SIG-M5 treated with dmso at 0.1 percent for 504 hours (cell line): Measurements from ENCODE around the gene ADGRL3.
"Not testable (repeated sequence)": the region's sequence is repeated elsewhere in the genome, so short reads cannot be mapped to it uniquely, and the experiment has no call there.

Experiments used
- DNase-seq: peaks from one replicate; lab custom pipeline; 2025; ENCODE audit not compliant: unreplicated experiment; lab: John Stamatoyannopoulos, UW

ADGRL3 gene

DNA sequence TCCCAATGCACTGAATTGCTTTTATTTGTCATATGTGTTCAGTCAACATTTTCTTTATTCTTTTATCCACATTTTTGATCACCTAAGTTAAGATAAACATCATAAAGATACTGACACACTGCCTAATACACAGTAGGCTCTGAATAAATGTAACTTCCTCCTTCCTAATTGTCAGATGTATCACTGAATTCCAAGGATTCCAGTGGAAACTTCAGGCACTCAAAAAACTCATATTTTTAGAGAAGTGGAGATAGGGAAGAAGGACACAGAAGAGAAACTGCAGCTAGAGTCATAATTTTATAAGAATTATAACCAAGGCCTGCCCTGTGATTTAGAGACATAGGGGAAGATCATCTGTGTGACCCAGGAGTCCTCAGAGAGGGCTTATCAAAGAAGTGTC, 753.3 kb downstream of the ADGRL3 start:
- no peak for DNase-seq

DNA sequence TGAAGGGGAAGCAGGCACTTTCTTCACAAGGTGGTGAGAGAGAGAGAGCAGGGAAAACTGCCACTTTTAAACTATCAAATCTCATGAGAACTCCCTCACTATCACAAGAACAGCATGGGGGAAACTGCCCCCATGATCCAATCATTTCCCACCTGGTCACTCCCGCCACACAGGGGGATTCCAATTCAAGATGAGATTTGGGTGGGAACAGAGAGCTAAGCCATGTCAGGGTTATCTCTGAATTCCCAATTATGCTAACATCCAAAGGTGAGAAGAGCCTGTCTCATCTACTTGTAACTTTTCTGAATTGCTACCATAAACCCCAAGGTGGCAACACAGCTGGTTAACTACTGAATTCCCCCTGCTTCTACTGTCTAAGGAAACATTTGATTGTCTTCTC, 758.5 kb downstream of the ADGRL3 start:
- DNase-seq: no peak

- DNase-seq: no peak
Observed at GRCh38 chr4:61959087-61959486, 759.0 kb downstream of the ADGRL3 start.

GRCh38 chr4:61984260-61984909, 784.3 kb downstream of the ADGRL3 start:
- no peak for DNase-seq

GRCh38 chr4:61985426-61985825, 785.3 kb downstream of the ADGRL3 start:
- no peak for DNase-seq

GRCh38 chr4:61986929-61987328, 786.8 kb downstream of the ADGRL3 start:
- DNase-seq: not testable (repeated sequence)

GRCh38 chr4:61992351-61992750, 792.2 kb downstream of the ADGRL3 start:
- no peak for DNase-seq

- no peak for DNase-seq
Observed at GRCh38 chr4:61994036-61994435, 793.9 kb downstream of the ADGRL3 start.

DNA sequence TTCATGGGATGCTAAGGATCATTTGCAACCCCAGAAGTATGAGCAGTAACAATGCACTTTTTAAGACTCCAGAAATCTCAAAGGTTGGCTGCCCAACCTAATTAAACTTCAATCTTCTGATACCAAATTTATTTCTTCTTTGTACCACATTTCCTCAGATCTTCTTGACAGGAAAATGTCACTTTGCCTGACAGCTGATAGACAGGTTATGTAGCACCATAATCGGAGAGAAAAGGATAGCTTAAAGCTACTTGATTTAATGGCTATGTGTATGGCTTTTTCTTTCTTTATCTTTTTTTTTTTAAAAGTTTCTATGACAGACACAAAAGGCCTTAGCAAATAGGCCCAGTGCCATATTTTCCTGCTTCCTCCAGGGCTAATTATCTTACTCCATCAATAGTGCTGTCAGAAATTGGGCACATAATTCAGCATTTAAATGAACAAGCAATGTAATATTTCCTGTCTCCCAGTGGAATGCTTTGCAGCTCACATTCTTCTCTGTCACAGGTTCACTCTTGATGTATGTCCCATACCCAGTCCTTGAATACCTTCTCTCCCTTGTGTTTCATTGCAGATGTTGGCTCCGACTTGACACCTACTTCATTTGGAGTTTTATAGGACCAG, 795.7 kb downstream of the ADGRL3 start:
- DNase-seq: no peak

- no peak for DNase-seq
Observed at GRCh38 chr4:61996943-61997342, 796.8 kb downstream of the ADGRL3 start.

GRCh38 chr4:61997831-61998230, 797.7 kb downstream of the ADGRL3 start:
- DNase-seq: no peak

DNA sequence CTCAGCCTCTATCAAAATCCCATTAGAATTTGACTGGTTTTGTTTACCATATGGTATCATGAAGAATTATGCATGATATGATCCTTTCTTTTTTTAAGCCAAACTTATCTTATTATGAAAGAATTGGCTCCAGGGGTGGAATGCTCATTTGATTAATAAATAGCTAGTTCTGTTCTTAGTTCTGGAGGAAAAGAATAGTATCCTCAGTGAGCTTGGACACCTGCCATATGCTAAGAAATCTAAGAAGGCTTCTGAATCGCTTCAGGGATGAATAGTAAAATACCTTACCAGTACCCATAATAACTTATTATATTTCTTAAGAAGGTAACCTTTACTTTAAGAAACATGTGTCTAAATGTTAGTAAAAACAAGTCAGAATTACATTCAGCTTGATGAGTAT, 803.6 kb downstream of the ADGRL3 start:
- DNase-seq: no peak

GRCh38 chr4:62004881-62005280, 804.8 kb downstream of the ADGRL3 start:
- no peak for DNase-seq

- no peak for DNase-seq
Observed at GRCh38 chr4:62006108-62006507, 806.0 kb downstream of the ADGRL3 start.

- no peak for DNase-seq
Observed at GRCh38 chr4:62015043-62015739, 815.1 kb downstream of the ADGRL3 start.

DNA sequence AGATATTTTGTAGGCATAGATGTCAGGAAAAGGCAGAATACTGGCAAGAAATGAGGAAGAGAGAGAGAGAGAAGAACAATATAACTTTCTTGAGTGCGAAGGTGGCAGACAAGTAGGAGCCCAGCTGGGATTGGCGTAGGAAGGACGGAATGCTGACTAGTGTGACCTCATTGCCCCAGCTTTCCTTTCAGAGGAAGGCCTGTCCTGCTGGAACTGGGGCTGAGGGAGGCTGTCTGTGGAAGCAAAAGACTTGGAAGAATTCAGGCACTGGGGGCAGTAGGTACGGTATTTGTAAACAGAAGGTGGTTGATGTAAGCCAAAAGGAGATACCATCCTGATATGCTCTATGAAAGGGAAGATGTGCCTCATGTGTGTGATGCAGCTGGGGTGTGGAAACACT, 818.4 kb downstream of the ADGRL3 start:
- DNase-seq: no peak

DNA sequence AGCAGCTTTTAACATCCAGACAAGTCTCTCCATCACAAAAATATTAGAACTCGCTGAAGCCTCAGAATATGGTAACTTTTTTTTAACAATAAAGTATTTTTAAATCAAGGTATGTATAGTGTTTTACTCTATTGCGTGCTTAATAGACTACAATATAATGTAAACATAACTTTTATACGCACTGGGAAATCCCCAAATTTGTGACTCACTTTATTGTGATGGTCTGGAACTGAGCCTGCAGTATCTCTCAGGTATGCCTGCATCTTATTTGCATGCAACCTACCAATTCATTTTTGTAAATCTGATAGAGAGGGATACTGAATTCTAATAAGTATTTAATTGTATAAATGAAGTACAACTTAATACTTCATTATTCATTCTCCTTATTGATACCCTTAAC, 823.5 kb downstream of the ADGRL3 start:
- no peak for DNase-seq

DNA sequence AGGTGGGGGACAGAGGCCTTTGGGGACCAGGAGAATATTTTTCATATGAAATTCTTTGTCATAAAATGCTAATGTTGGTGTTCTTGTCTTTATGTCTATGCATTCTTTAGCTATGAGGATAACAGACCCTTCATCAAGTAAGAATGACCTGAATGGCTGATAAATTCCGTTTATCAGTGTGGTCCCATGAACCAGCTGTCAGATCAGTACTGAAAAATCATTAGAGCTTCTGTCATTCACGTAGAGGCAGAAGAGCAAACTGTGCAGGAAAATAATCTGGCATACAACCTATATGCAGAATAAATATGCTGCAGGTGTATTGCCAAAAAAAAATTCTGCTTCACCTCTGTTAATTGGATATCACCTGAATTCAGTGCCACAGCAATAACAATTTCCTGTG, 828.6 kb downstream of the ADGRL3 start:
- DNase-seq: no peak

- DNase-seq: no peak
Observed at GRCh38 chr4:62030958-62031357, 830.8 kb downstream of the ADGRL3 start.

DNA sequence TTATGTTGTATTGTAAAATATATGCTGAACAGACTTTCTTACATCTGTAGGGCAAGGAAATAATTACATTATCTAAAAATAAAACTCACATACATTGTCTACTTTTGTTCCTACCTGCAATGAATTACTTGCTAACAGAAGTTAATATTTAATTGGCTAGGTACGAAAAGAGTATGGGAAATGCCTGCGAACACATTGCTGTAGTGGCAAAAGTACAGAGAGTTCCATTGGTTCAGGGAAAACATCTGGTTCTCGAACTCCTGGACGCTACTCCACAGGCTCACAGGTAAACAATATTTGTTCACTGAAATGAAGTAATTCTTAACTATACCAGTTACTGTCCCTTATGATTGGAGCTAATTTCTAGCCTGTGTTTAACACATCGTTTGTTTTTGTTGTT, 837.4 kb downstream of the ADGRL3 start:
- no peak for DNase-seq

DNA sequence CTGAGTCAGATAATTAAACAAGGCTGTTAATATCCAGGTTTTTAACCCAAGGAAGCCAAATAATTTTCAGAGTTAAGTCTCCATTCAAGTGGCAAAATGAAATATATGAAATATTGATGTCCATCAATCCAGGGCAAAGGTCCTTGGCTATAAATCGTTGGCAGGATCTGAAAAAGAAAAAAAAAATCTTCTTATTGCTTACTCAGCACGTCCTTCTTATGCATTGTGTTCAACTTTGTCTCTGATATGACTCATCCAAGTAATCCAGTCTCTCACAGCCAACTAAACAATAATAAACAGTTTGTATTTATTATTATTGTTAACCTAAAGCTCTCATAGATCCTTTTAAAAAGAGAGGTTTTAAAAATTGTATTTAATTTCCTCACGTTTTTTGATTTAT, 851.2 kb downstream of the ADGRL3 start:
- DNase-seq: no peak

DNA sequence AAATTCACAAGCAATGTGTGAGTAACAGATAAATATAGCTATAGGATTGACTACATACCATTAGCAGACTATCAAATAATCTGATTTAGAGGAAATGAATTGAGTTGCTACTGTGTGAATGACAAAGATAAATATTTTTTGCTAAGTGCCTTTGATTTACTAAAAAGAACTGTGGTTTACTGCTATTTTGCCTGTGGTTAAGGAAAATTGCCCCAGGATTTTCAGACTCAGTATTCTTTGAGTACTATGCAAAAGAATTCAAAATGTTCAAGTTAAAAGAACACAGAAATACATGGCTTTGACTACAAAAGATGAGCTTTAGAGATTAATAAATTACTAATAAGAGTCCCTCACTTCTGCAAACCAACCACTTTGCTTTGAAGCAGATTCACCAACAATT, 853.8 kb downstream of the ADGRL3 start:
- no peak for DNase-seq
